Measurements from ENCODE around the gene CPNE8.

CPNE8 gene

DNA sequence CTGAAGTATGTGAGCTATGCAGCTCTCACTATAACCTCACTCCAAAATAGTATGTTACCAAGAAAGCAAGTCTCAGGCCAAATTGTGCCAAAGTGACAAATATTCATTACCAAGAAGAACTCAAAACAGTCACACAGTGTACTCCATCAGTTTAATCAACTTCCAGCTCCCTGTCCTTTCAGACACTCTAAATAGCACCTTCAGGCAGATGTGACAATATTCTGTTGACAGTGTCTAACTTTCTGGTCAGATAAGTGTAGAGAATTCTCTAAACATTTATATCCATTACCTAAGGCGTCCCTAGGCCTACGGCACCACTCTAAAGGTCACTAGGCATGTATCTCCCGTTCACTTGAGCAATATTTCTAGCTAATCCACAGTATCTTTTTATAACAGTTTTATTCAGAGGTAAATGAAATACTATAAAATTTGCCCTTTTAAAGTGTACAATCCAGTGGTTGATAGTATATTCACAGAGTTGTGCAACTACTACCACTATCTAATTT is 21.7 kb downstream of the CPNE8 start:
- Mint-ChIP-seq H3K36me3 (peaks cover 4% of the 10 kb centered on the region), H3K4me1 (no peaks in the 10 kb centered on the region), H3K4me3 (no peak overlapping the region), H3K9me3 (no peaks in the 10 kb centered on the region), H3K27ac (no peak overlapping the region), H3K27me3 (no peaks in the 10 kb centered on the region)

DNA sequence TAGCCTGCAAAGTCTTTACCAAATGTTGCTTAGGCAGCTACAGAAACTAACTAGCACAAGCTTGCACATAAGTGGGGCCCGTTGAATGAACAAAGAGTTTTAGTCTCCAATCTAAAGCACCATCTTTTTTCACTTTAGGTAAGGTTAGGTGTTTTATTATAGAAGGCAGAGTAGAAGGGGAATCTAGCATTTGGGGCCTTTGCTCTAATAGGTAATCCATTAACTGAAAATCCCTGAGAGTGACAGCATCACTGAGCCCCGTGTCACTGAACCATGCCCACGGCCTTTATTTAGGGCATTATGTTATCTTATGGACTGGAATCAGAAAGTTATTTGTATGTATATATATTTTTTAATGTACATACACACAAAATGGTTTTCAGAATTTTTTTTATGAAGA is 25.1 kb downstream of the CPNE8 start:
- Mint-ChIP-seq H3K27ac (no peak overlapping the region), H3K9me3 (peaks cover 5% of the 10 kb centered on the region), H3K4me3 (no peak overlapping the region), H3K36me3 (peaks cover 4% of the 10 kb centered on the region), H3K27me3 (no peaks in the 10 kb centered on the region), H3K4me1 (no peaks in the 10 kb centered on the region)

GRCh38 chr12:38878986-38879385 is 26.4 kb downstream of the CPNE8 start:
- H3K36me3 Mint-ChIP-seq, result peaks cover 4% of the 10 kb centered on the region
- peaks cover 5% of the 10 kb centered on the region for H3K9me3 Mint-ChIP-seq
- H3K27ac Mint-ChIP-seq, result no peak overlapping the region
- no peaks in the 10 kb centered on the region for H3K4me1 Mint-ChIP-seq
- no peaks in the 10 kb centered on the region for H3K27me3 Mint-ChIP-seq
- no peak overlapping the region for H3K4me3 Mint-ChIP-seq

DNA sequence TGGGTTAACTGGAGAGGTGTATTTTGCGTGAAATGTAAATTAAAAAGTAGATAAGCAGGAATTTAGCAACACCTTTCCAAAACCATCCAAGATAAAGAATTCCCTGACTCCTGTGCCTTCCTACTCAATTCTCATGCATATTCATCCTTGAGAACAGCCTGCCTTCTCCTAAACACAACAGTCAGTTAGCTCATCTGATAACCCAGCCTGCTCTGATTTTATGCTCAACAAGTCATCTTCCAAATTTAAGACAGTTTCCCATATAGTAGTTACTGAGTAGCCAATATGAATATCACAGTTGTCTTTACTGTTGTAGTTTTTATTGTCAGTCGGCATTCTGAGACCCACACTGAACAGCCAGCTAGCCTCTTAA is 27.1 kb downstream of the CPNE8 start:
- H3K27me3 Mint-ChIP-seq, result no peaks in the 10 kb centered on the region
- no peak overlapping the region for H3K4me3 Mint-ChIP-seq
- peaks cover 5% of the 10 kb centered on the region for H3K9me3 Mint-ChIP-seq
- H3K36me3 Mint-ChIP-seq, result peaks cover 4% of the 10 kb centered on the region
- H3K4me1 Mint-ChIP-seq, result no peaks in the 10 kb centered on the region
- H3K27ac Mint-ChIP-seq, result no peak overlapping the region

DNA sequence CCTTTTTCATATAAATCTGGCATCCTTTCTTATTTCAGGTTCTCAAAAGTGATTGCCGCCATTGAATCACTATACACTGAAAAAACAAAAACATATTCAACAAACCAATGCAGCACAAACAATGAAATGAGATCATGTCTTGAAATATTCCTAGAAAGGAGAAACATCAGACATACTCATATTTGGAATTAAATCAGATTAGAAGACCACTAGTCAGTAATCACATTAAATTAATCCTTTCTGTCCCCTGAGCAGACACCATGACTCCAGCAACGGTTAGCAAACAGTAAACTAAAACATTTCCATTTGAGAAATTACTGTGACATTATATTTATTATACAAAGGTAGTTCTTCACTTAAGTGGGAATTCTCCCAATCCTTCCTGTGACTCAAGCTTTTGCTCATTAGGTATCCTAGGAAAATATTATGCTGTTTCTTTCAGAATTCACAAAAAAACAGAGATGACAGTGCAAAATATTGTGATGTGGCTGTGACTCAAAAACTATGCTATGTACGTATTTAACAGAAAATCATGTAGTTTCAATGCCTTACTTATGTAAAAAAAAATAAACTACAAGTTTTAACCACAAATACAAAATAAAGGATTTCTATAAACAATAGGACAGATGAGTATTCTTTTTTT is 29.7 kb downstream of the CPNE8 start:
- H3K9me3 Mint-ChIP-seq, result peaks cover 5% of the 10 kb centered on the region
- H3K4me3 Mint-ChIP-seq, result no peak overlapping the region
- peaks cover 2% of the 10 kb centered on the region for H3K36me3 Mint-ChIP-seq
- no peaks in the 10 kb centered on the region for H3K4me1 Mint-ChIP-seq
- no peak overlapping the region for H3K27ac Mint-ChIP-seq
- H3K27me3 Mint-ChIP-seq, result no peaks in the 10 kb centered on the region

DNA sequence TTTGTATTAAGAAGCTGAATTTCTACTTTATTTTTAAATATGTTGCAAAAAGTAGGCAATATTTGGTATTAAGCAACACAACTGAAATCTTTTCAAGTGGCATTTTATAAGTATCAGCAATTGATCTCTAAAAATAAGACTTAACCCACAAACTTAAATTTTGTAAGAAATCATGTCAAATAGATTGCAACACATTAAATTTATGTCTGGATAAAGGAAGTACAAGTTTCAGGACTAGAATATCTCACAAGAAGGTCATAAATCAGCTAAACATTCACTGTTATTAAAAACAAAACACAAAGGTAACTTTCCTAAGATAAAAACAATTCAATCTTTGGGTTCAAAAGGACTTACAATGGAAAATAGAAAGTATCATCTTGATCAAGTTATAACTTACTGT is 32.8 kb downstream of the CPNE8 start:
- peaks cover 4% of the 10 kb centered on the region for H3K36me3 Mint-ChIP-seq
- no peaks in the 10 kb centered on the region for H3K27me3 Mint-ChIP-seq
- no peak overlapping the region for H3K27ac Mint-ChIP-seq
- H3K4me3 Mint-ChIP-seq, result no peak overlapping the region
- H3K4me1 Mint-ChIP-seq, result no peaks in the 10 kb centered on the region
- H3K9me3 Mint-ChIP-seq, result peaks cover 6% of the 10 kb centered on the region

- no peaks in the 10 kb centered on the region for H3K27me3 Mint-ChIP-seq
- H3K4me1 Mint-ChIP-seq, result no peaks in the 10 kb centered on the region
- H3K9me3 Mint-ChIP-seq, result peaks cover 6% of the 10 kb centered on the region
- no peak overlapping the region for H3K4me3 Mint-ChIP-seq
- peaks cover 4% of the 10 kb centered on the region for H3K36me3 Mint-ChIP-seq
- H3K27ac Mint-ChIP-seq, result no peak overlapping the region
These were observed 33.2 kb downstream of the CPNE8 start for GRCh38 chr12:38872156-38872555.

GRCh38 chr12:38869036-38869435 is 36.4 kb downstream of the CPNE8 start:
- H3K36me3 Mint-ChIP-seq, result peaks cover 4% of the 10 kb centered on the region
- H3K4me3 Mint-ChIP-seq, result no peak overlapping the region
- H3K9me3 Mint-ChIP-seq, result peaks cover 6% of the 10 kb centered on the region
- H3K27ac Mint-ChIP-seq, result no peak overlapping the region
- H3K4me1 Mint-ChIP-seq, result no peaks in the 10 kb centered on the region
- H3K27me3 Mint-ChIP-seq, result no peaks in the 10 kb centered on the region

- peaks cover 2% of the 10 kb centered on the region for H3K36me3 Mint-ChIP-seq
These were observed 54.9 kb downstream of the CPNE8 start for GRCh38 chr12:38850461-38850860.

GRCh38 chr12:38847247-38847646 is 58.1 kb downstream of the CPNE8 start:
- H3K4me3 Mint-ChIP-seq, result no peak overlapping the region
- H3K27me3 Mint-ChIP-seq, result no peaks in the 10 kb centered on the region
- H3K36me3 Mint-ChIP-seq, result peaks cover 2% of the 10 kb centered on the region
- H3K27ac Mint-ChIP-seq, result no peak overlapping the region
- H3K9me3 Mint-ChIP-seq, result no peaks in the 10 kb centered on the region
- no peaks in the 10 kb centered on the region for H3K4me1 Mint-ChIP-seq

More at GRCh38 chr12:38850461-38850860, 54.9 kb downstream of the CPNE8 start:
- Mint-ChIP-seq H3K9me3 (no peaks in the 10 kb centered on the region), H3K4me3 (no peak overlapping the region), H3K27ac (no peak overlapping the region), H3K4me1 (no peaks in the 10 kb centered on the region), H3K27me3 (no peaks in the 10 kb centered on the region)

DNA sequence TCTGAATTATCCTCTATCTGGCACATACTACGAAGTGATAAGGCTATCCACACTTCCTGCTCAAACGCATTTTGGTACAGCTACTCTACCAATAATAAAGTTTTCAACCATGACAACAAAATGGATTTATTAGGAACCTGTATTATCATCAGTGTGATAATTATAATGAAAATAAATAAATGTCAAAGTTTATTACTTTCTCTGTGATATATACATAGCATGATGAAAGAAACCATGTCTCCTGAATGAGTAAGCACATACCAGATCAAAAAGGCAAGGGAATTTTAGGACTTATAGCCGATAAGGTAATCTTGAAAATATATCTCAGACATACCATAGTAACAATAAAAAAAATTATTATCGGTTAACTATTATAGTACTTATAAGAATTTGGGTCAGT is 61.1 kb downstream of the CPNE8 start:
- Mint-ChIP-seq H3K4me1 (no peaks in the 10 kb centered on the region), H3K4me3 (no peak overlapping the region), H3K9me3 (no peaks in the 10 kb centered on the region), H3K27ac (no peak overlapping the region), H3K36me3 (peaks cover 2% of the 10 kb centered on the region), H3K27me3 (no peaks in the 10 kb centered on the region)

DNA sequence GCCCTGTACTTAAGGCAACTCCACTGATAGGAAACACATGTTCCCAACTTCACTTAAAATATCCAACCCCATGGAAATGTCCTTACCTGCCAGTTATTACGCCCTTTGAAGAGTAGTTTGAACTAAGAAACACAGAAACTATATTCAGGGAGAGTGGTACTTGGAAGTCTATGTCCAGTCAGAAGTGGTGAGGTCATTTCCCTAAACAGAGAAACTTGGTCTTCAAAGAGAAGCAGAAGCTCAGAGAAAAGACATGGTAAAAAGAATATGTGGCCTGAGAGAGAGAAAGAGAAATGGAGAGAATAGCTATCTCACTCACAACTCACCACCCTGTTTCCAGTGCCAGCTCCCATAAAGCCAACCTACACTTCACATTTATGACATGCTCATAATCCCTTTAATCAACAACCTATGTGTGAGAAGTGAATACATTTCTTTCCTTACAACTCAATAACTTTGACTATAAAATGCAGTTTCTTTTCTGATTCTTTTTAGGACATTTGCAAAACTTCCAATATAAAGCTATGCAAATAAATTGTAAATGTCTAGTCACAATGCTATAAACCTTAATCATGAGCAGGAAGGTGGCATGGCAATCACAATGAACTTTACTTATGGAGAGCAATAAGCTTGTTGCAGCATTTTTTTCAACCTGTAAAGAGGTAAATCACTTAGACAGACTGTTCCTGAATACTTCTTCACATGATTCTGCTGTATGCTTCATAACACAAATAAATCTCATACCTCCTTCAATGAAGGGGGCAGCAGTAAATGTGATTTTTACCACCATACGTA is 67.1 kb downstream of the CPNE8 start:
- H3K4me3 Mint-ChIP-seq, result no peak overlapping the region
- H3K36me3 Mint-ChIP-seq, result peaks cover 3% of the 10 kb centered on the region
- no peaks in the 10 kb centered on the region for H3K27me3 Mint-ChIP-seq
- H3K9me3 Mint-ChIP-seq, result no peaks in the 10 kb centered on the region
- no peak overlapping the region for H3K27ac Mint-ChIP-seq
- no peaks in the 10 kb centered on the region for H3K4me1 Mint-ChIP-seq

DNA sequence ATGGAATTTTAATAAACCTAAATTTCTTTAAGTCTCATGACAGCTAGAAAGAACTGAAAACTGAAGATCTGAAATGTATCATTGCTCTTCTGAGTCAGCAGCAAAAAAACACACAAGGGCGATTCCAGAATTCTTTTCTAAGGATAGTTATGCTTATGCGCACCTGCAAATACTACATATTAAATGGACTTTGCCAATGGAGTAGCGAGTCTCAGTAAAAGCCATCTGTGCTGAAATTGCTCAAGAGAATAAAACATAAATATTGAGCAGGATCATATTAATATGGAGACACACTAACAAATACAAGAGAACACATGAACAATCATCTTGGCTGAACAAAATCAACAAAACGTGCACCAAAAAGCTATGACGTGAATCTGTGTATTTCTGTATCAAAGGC is 73.7 kb downstream of the CPNE8 start:
- H3K36me3 Mint-ChIP-seq, result peaks cover 6% of the 10 kb centered on the region
- H3K27me3 Mint-ChIP-seq, result no peaks in the 10 kb centered on the region
- no peaks in the 10 kb centered on the region for H3K4me1 Mint-ChIP-seq
- no peak overlapping the region for H3K4me3 Mint-ChIP-seq
- H3K9me3 Mint-ChIP-seq, result no peaks in the 10 kb centered on the region
- H3K27ac Mint-ChIP-seq, result no peak overlapping the region

DNA sequence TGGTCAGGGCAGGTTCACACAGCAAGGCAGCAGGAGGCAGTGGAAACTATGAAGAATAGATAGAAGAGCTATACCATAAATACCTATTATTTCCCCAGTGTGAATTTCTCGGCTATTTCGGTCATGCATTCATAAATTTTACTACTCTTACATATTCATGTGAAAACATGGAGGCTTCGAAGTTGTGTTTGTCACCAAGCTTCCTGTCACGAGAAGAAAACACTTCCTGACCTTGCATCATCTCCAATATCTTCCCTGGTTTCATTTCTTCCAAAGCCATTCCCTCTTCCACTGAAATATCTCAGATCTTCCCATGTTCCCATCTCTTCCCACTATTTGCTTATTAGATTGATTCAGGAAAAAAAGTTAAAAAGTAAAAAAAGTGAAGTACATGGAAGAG is 80.4 kb downstream of the CPNE8 start:
- Mint-ChIP-seq H3K9me3 (no peaks in the 10 kb centered on the region), H3K27me3 (no peaks in the 10 kb centered on the region), H3K36me3 (peaks cover 7% of the 10 kb centered on the region), H3K27ac (no peak overlapping the region), H3K4me1 (no peaks in the 10 kb centered on the region), H3K4me3 (no peak overlapping the region)

DNA sequence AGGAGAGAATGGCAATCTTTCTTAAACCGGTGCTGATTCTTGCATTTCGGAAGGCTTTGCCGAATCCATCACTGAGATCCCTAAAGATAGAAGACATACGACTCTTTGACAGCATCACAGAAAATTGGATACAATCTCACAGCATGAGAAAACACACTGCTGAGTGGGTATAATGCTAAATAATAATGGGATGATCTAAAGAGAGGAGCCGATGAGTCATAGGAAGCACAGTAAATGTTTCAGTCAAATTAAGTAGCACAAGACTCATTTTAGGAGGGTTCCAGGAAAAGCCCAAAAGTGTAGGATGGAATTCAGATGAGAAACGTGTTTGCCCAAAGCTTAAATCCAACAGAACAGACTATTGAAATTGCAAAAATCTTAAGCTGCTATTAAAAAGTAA is 81.7 kb downstream of the CPNE8 start:
- Mint-ChIP-seq H3K36me3 (peaks cover 4% of the 10 kb centered on the region), H3K27ac (no peak overlapping the region), H3K9me3 (no peaks in the 10 kb centered on the region), H3K27me3 (no peaks in the 10 kb centered on the region), H3K4me3 (no peak overlapping the region), H3K4me1 (no peaks in the 10 kb centered on the region)

DNA sequence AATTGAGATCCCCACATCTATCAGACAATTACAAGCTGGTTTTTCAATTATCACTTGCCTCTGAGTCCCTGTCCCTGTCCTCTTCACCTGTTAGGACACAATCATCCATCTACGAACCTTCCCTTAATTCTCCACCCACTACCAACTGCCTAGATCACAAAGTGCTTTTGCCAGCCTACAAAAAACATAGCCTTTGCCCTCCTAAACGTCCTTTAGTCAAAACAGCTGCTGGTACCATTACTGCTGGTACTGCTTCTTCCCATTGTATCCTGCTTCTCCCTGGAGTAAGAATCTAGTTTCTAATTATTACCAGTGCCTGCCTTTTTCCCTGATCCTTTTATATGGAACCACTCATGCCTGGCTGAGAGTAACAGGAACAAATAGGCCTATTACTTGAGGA is 82.1 kb downstream of the CPNE8 start:
- H3K27me3 Mint-ChIP-seq, result no peaks in the 10 kb centered on the region
- no peak overlapping the region for H3K27ac Mint-ChIP-seq
- no peak overlapping the region for H3K4me3 Mint-ChIP-seq
- no peaks in the 10 kb centered on the region for H3K9me3 Mint-ChIP-seq
- H3K4me1 Mint-ChIP-seq, result no peaks in the 10 kb centered on the region
- peaks cover 4% of the 10 kb centered on the region for H3K36me3 Mint-ChIP-seq
